Suprapubic skin (tissue), 4 donors: Measurements from ENCODE around the gene UBE2D2.

Source experiments
- CTCF ChIP-seq, 2 donors: fragments of 200-600 bp in 1 of 2; fragments of 450-650 bp in 1 of 2; sonication (generic) in 1 of 2; IDR thresholded peaks; one replicate each; pipeline ENCODE4 v1.5.1; 2016 to 2019; ENCODE audit warnings: antibody characterized with exemption in 2 of 2, mild to moderate bottlenecking in 1 of 2, moderate library complexity in 1 of 2
- POLR2A ChIP-seq, 2 donors: fragments of 450-650 bp; IDR thresholded peaks; one replicate each; pipeline ENCODE4 v1.6.1; 2017; ENCODE audit warnings: antibody characterized with exemption in 2 of 2, mild to moderate bottlenecking in 2 of 2, moderate library complexity in 2 of 2
- POLR2AphosphoS5 ChIP-seq, 3 donors: sonication (generic); formaldehyde crosslinking; IDR thresholded peaks; one replicate each; pipeline ENCODE4 v1.6.1; 2017; ENCODE audit warnings: antibody characterized with exemption in 3 of 3

- no peak for TF ChIP-seq CTCF (IDR thresholded peaks at IDR 0.05)
- no peak for TF ChIP-seq POLR2AphosphoS5 (IDR thresholded peaks at IDR 0.05)
- no peak for TF ChIP-seq POLR2A (IDR thresholded peaks at IDR 0.05)
Observed at GRCh38 chr5:139575751-139576150, 14.6 kb downstream of the UBE2D2 start.
